BJ (cell line): ENCODE data around the gene VAV2. TPM values are rescaled to one million over a fixed set of nuclear protein-coding genes. Genes with fewer than 3 reads are reported as not detected.

Experiments
- CTCF ChIA-PET: fragments of 350-600 bp; formaldehyde crosslinking; extraction: SDS; loops from one replicate; lab custom pipeline; 2021; ENCODE audit warnings: antibody characterized with exemption, inconsistent platforms; lab: Yijun Ruan, JAX
- POLR2A ChIA-PET: fragments of 300-600 bp; sonication (Branson Sonifier 250); formaldehyde crosslinking; extraction: SDS; loops from one replicate; lab custom pipeline; 2021; ENCODE audit warnings: antibody characterized with exemption; lab: Charles Lee
- DNase-seq: peaks from one replicate; pipeline ENCODE4 v3.0.0-alpha.2; 2011; ENCODE audit warnings: low read depth
- H3K27me3 ChIP-seq: 2 replicates; pipeline ENCODE4 v1.6.0; 2011; ENCODE audit warnings: low read length; ENCODE audit not compliant: control insufficient read depth, insufficient read depth
- H3K36me3 ChIP-seq: 2 replicates; pipeline ENCODE4 v1.5.1; 2011; ENCODE audit warnings: low read length; ENCODE audit not compliant: control insufficient read depth, insufficient read depth
- H3K4me3 ChIP-seq: 2 replicates; pipeline ENCODE4 v1.5.1; 2011; ENCODE audit warnings: low read depth, mild to moderate bottlenecking, control low read depth, low read length
- polyA plus RNA-seq: library from polyadenylated mRNA; depleted of rRNA; stranded (reverse); fragments of >200 nt; gene quantifications from 2 replicates; pipeline ENCODE4 v1.2.3, GENCODE V29; 2011
- TF ChIP-seq, protein P1 (sequence below): IDR thresholded peaks from 2 replicates; pipeline ENCODE4 v1.5.1; 2011; ENCODE audit warnings: low read depth, mild to moderate bottlenecking, control low read depth, inconsistent platforms, low read length, moderate library complexity; ENCODE audit not compliant: insufficient read depth

The VAV2 gene
- polyA plus RNA-seq, 1 experiment, result 9.9 TPM

DNA sequence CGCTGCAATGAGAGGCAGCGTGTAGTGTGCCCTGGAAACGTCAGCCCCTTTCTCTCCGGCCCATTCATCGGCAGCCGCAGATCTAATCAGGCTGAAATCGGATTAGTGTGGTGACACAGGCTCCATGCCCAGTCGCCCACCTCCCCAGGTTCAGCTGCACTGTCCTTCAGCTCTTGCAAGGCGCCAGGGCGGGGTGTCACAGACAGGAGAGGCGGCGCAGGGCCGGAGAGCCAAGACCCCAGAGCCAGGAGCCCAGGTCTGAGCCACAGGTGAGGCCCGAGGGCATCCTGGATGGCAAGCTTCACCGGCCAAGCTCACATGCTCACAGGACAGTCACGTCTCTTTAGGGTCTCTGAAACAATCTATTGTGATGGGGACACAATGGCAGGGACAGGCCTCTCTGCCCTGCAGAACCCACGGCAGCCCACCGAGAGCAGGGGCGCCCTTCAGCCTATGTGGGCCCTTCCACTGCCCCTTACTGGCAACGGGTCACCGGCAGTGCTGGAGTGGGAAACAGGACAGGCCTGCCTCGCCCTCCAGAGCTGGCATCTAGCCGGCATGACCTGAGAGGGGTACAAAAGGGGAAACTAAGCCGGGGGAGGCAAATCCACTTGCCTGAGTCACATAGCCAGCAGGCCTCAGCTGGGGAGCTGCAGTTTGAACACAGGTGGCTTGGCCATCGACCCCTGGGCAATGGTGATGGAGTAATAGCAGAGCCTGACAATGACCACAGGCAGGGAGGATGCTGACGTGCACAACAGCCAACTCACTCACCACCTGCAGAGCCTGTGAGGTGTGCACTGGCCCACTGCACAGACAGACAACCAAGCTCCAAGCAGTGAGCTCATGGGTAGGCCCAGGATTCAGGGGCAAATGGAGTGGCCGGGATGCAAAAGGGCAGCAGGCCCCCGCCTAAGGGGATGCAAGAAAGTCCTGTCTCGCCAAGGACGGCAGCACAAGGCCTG lies 48.1 kb downstream of the VAV2 start:
- 0 out of 2 replicates have a peak, but pooled peaks cover 3% of the 10 kb centered on the region for H3K36me3 ChIP-seq
- ChIA-PET CTCF (no interaction called here), POLR2A (no interaction called here)
- H3K27me3 ChIP-seq, result no peaks in the 10 kb centered on the region
- no peak for DNase-seq
- H3K4me3 ChIP-seq, result no peak overlapping the region
- TF ChIP-seq, protein P1, sequence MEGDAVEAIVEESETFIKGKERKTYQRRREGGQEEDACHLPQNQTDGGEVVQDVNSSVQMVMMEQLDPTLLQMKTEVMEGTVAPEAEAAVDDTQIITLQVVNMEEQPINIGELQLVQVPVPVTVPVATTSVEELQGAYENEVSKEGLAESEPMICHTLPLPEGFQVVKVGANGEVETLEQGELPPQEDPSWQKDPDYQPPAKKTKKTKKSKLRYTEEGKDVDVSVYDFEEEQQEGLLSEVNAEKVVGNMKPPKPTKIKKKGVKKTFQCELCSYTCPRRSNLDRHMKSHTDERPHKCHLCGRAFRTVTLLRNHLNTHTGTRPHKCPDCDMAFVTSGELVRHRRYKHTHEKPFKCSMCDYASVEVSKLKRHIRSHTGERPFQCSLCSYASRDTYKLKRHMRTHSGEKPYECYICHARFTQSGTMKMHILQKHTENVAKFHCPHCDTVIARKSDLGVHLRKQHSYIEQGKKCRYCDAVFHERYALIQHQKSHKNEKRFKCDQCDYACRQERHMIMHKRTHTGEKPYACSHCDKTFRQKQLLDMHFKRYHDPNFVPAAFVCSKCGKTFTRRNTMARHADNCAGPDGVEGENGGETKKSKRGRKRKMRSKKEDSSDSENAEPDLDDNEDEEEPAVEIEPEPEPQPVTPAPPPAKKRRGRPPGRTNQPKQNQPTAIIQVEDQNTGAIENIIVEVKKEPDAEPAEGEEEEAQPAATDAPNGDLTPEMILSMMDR, result no peak

DNA sequence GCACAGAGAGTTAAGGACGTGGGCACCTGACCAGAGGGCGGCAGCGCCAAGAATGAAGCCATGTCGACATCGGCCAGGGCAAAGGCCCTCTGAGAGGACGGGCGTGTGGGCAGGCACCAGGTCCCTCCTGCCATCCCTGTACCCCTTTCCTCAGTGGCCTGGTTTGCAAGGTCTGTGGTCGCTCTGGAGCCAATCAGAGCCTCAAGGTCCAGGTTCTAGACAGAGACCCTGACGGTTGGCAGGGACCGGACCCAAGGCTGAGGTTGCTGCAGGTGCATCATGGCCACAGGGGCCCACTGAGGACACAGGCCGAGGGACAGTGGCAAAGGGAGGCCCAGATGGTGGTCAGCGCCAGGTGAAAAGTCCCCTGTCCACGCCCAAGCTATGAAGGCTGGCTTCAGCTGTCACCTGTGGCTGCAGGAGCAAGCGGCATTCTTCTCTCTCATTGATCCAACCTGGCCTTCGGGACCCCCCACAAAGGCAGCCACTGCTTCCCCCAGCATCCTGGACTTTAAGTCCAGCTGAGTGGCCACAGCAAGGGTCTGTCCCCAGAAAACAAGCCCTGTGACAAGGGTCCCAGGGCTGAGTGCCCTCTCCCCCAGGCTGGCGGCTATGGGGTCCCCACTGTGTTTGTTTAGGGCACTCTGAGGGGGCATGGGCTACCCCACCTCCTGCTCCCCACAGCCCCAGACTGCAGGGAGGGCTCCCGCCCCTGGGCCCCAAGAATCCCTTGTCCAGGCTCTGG lies 48.9 kb downstream of the VAV2 start:
- peaks cover 6% of the 10 kb centered on the region for H3K36me3 ChIP-seq
- no peak overlapping the region for H3K4me3 ChIP-seq
- POLR2A ChIA-PET, result no interaction called here
- no peaks in the 10 kb centered on the region for H3K27me3 ChIP-seq
- DNase-seq, result no peak
- TF ChIP-seq, protein P1, result no peak
- CTCF ChIA-PET, result no interaction called here

DNA sequence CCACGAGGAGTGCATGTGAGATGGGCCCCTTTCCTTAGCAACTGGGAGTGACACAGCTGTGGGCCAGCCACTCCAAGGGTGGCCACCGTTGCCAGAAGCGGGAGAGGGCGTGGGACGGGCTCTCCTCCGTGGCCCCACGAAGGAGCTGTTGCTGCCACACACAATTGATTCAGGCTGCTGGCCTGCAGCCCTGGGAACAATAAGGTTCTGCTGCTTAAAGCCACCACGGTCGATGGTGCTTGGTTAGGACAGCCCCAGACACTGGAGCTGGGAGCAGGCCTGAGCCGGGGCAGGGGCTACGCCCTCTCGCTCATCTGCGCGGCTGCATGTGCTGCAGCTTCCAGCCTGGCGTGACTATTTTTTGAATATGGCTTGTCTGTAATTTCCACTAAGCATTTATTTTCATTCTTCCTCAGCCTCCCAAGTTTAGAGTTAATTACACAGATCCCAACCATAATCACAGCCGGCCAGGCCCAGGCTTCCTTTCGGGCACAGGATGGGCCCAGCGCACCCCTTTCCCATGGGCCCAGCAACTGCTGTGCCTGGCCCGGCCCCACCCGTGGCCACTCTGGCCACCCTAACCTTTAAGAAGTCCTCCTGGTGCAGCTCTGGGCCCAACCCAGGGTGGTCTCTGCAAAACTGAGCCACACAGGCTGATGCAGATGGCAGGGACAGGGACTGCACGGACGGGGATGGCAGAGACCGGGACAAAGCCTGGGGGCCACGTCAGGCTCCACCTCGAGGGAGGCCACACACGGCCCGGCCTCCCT lies 49.7 kb downstream of the VAV2 start:
- Histone ChIP-seq H3K4me3 (no peak overlapping the region), H3K27me3 (no peaks in the 10 kb centered on the region), H3K36me3 (peaks cover 6% of the 10 kb centered on the region)
- ChIA-PET CTCF (no interaction called here), POLR2A (no interaction called here)
- no peak for DNase-seq
- TF ChIP-seq, protein P1, result no peak

DNA sequence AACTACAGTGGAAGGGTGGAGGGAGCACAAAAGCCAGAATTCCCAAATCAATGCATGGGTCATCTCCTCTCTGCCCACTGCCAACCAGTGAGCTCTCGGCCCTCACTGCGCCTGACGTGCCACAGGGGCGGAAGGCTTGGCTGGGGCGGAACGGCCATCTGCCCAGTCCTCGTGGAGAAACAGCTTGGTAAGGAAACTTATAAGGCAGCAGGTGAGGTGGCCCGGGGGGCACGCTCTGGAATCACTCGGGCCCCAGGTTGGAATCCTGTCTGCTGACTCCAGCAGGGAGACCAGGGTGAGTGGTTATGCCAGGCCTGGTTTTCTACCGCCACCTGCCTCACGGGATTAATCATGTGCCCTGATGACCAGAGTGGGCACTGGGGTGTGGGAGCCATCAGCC lies 52.3 kb downstream of the VAV2 start:
- POLR2A ChIA-PET, result no interaction called here
- Histone ChIP-seq H3K4me3 (no peak overlapping the region), H3K27me3 (no peaks in the 10 kb centered on the region), H3K36me3 (peaks cover 6% of the 10 kb centered on the region)
- CTCF ChIA-PET, result interaction anchor here (0.7 to 1.1 kb wide), 3 partner anchors 9 to 796 kb away, joined by 3 read pairs; no protein-coding TSS in a partner anchor
- no peak for DNase-seq
- TF ChIP-seq, protein P1, result no peak
